H1 (cell line): ENCODE data around the gene OLFM1. TPM values are rescaled to one million over a fixed set of nuclear protein-coding genes. Genes with fewer than 3 reads are reported as not detected.

Experiments used
- CTCF ChIA-PET: fragments of 300-600 bp; sonication (Branson Sonifier 250); formaldehyde crosslinking; loops from one replicate; lab custom pipeline; 2021; ENCODE audit not compliant: partially characterized antibody; lab: Charles Lee
- POLR2A ChIA-PET: fragments of 300-600 bp; sonication (Branson Sonifier 250); formaldehyde crosslinking; loops from one replicate; lab custom pipeline; 2021; ENCODE audit warnings: inconsistent platforms; ENCODE audit not compliant: partially characterized antibody; lab: Charles Lee
- DNase-seq, 2 experiments: peaks; one replicate each; pipeline versions ENCODE4 v3.0.0 to v3.0.0-alpha.2; 2010 to 2022; ENCODE audit warnings: low spot score in 2 of 2, low read depth in 1 of 2, mixed read lengths in 1 of 2
- FAIRE-seq: peaks from 2 replicates; lab custom pipeline; 2011; peaks lifted over from hg19 to GRCh38; lab: Jason Lieb, UNC
- H2AFZ ChIP-seq: 2 replicates; pipeline ENCODE4 v1.8.1; 2012; ENCODE audit warnings: low read length, inconsistent platforms
- H2AK5ac ChIP-seq: 2 replicates; pipeline ENCODE4 v1.6.1; 2013; ENCODE audit warnings: low read depth, low read length
- H2BK120ac ChIP-seq: replicated peaks from 2 replicates; pipeline ENCODE3; 2013; ENCODE audit warnings: low read depth, low read length, inconsistent platforms
- H2BK12ac ChIP-seq: 2 replicates; pipeline ENCODE4 v1.6.1; 2013; ENCODE audit warnings: low read depth, low read length
- H2BK15ac ChIP-seq: 2 replicates; pipeline ENCODE4 v1.6.1; 2013; ENCODE audit warnings: low read length
- H2BK20ac ChIP-seq: 2 replicates; pipeline ENCODE4 v1.6.1; 2013; ENCODE audit warnings: low read length
- H2BK5ac ChIP-seq: 2 replicates; pipeline ENCODE4 v1.6.1; 2013; ENCODE audit warnings: low read depth, low read length
- H3K14ac ChIP-seq: 2 replicates; pipeline ENCODE4 v1.6.1; 2013; ENCODE audit warnings: inconsistent platforms; ENCODE audit not compliant: insufficient read length
- H3K18ac ChIP-seq: 2 replicates; pipeline ENCODE4 v1.6.1; 2013; ENCODE audit warnings: low read length; ENCODE audit errors: extremely low read depth
- H3K23ac ChIP-seq: 2 replicates; pipeline ENCODE4 v1.6.1; 2013; ENCODE audit warnings: inconsistent platforms; ENCODE audit not compliant: insufficient read length
- H3K23me2 ChIP-seq: 2 replicates; pipeline ENCODE4 v1.6.1; 2013; ENCODE audit warnings: low read depth, low read length
- H3K27ac ChIP-seq: 2 replicates; pipeline ENCODE4 v1.6.1; 2011; ENCODE audit warnings: low read depth, low read length, inconsistent platforms
- H3K27me3 ChIP-seq, 4 experiments: replicated peaks in 1 of 4; 1 replicate in 1 of 4; 2 replicates in 3 of 4; pipeline versions ENCODE4 v1.6.1 to v1.8.1; 2011 to 2013; ENCODE audit warnings: low read length in 3 of 4, mild to moderate bottlenecking in 3 of 4, inconsistent platforms in 2 of 4, mixed read lengths in 2 of 4, moderate library complexity in 1 of 4; ENCODE audit not compliant: control insufficient read depth in 3 of 4, insufficient read depth in 3 of 4; ENCODE audit errors: extremely low read depth in 1 of 4
- H3K36me3 ChIP-seq, 4 experiments: 2 replicates each; pipeline versions ENCODE4 v1.6.1 to v1.8.1; 2011 to 2013; ENCODE audit warnings: mild to moderate bottlenecking in 4 of 4, low read length in 3 of 4, moderate library complexity in 2 of 4, control low read depth in 1 of 4, inconsistent platforms in 1 of 4; ENCODE audit not compliant: insufficient read depth in 4 of 4, control insufficient read depth in 2 of 4
- H3K4ac ChIP-seq: replicated peaks from 2 replicates; pipeline ENCODE3; 2013; ENCODE audit warnings: low read length, low read depth, mixed read lengths, inconsistent platforms; ENCODE audit not compliant: insufficient read length
- H3K4me1 ChIP-seq, 4 experiments: replicated peaks in 1 of 4; 1 replicate in 1 of 4; 2 replicates in 3 of 4; pipeline versions ENCODE4 v1.6.1 to v1.8.1; 2011 to 2013; ENCODE audit warnings: low read length in 3 of 4, inconsistent platforms in 2 of 4, mixed read lengths in 1 of 4; ENCODE audit not compliant: insufficient read depth in 4 of 4, control insufficient read depth in 3 of 4
- H3K4me2 ChIP-seq, 2 experiments: 2 replicates each; pipeline versions ENCODE4 v1.6.1 to v1.8.1; 2011 to 2013; ENCODE audit warnings: low read depth in 2 of 2, low read length in 2 of 2, control low read depth in 1 of 2, inconsistent platforms in 1 of 2, mild to moderate bottlenecking in 1 of 2; ENCODE audit not compliant: insufficient read depth in 1 of 2
- H3K4me3 ChIP-seq, 4 experiments: fragments of 200-600, 300-600 bp in 1 of 4; sonication (generic), shearing (Covaris generic), sonication (Bioruptor Twin) in 1 of 4; 2 replicates each; pipeline versions ENCODE4 v1.5.1 to v1.8.1; 2011 to 2016; ENCODE audit warnings: low read length in 4 of 4, low read depth in 3 of 4, control low read depth in 2 of 4, inconsistent platforms in 2 of 4, mild to moderate bottlenecking in 2 of 4, mixed read lengths in 1 of 4, moderate library complexity in 1 of 4; ENCODE audit not compliant: insufficient read depth in 2 of 4; ENCODE audit errors: extremely low read depth in 1 of 4
- H3K56ac ChIP-seq: replicated peaks from 2 replicates; pipeline ENCODE3; 2013; ENCODE audit warnings: low read depth, mild to moderate bottlenecking, mixed read lengths, low read length, inconsistent platforms; ENCODE audit not compliant: insufficient read length
- H3K79me1 ChIP-seq: 2 replicates; pipeline ENCODE4 v1.6.1; 2013; ENCODE audit warnings: low read depth, low read length, control low read depth
- H3K79me2 ChIP-seq, 2 experiments: 2 replicates each; pipeline versions ENCODE4 v1.6.1 to v1.8.1; 2012 to 2013; ENCODE audit warnings: low read length in 2 of 2, mild to moderate bottlenecking in 2 of 2, inconsistent platforms in 1 of 2; ENCODE audit not compliant: insufficient read depth in 2 of 2, control insufficient read depth in 1 of 2
- H3K9ac ChIP-seq, 4 experiments: replicated peaks in 1 of 4; 1 replicate in 1 of 4; 2 replicates in 3 of 4; pipeline versions ENCODE4 v1.6.1 to v1.8.1; 2011 to 2013; ENCODE audit warnings: low read depth in 3 of 4, low read length in 3 of 4, control low read depth in 2 of 4, mild to moderate bottlenecking in 2 of 4, moderate library complexity in 2 of 4, inconsistent platforms in 1 of 4; ENCODE audit errors: extremely low read depth in 1 of 4
- H3K9me3 ChIP-seq, 2 experiments: 2 replicates each; pipeline versions ENCODE4 v1.6.1 to v1.8.1; 2012 to 2013; ENCODE audit warnings: mild to moderate bottlenecking in 2 of 2, moderate library complexity in 2 of 2, control low read depth in 1 of 2, inconsistent platforms in 1 of 2, low read depth in 1 of 2, low read length in 1 of 2, mixed read lengths in 1 of 2; ENCODE audit not compliant: insufficient read depth in 2 of 2
- H4K20me1 ChIP-seq, 2 experiments: replicated peaks in 1 of 2; 2 replicates each; pipeline versions ENCODE3 to v1.8.1; 2011 to 2013; ENCODE audit warnings: inconsistent platforms in 2 of 2, low read length in 2 of 2, mild to moderate bottlenecking in 1 of 2; ENCODE audit not compliant: insufficient read depth in 2 of 2, control insufficient read depth in 1 of 2
- H4K5ac ChIP-seq: 2 replicates; pipeline ENCODE4 v1.6.1; 2013; ENCODE audit warnings: low read length, low read depth, mixed read lengths, inconsistent platforms; ENCODE audit not compliant: insufficient read length
- H4K8ac ChIP-seq: 2 replicates; pipeline ENCODE4 v1.8.0; 2013; ENCODE audit warnings: mild to moderate bottlenecking, moderate library complexity, low read length, inconsistent platforms; ENCODE audit not compliant: insufficient read depth; ENCODE audit errors: extremely low read depth
- H4K91ac ChIP-seq: replicated peaks from 2 replicates; pipeline ENCODE3; 2013; ENCODE audit warnings: low read length, mixed read lengths, inconsistent platforms; ENCODE audit not compliant: insufficient read length
- EP300 ChIP-seq, 2 experiments: IDR thresholded peaks; 1 replicate in 1 of 2; 2 replicates in 1 of 2; pipeline ENCODE4 v1.6.1; 2011 to 2012; ENCODE audit warnings: low read depth in 2 of 2, low read length in 2 of 2, mild to moderate bottlenecking in 2 of 2, borderline replicate concordance in 1 of 2, inconsistent platforms in 1 of 2, moderate library complexity in 1 of 2
- HDAC2 ChIP-seq, 2 experiments: fragments of 300-600 bp in 1 of 2; sonication (generic) in 1 of 2; IDR thresholded peaks; 2 replicates each; pipeline ENCODE4 v1.6.1; 2011 to 2012; ENCODE audit warnings: low read depth in 2 of 2, low read length in 2 of 2, mild to moderate bottlenecking in 2 of 2, moderate library complexity in 2 of 2, borderline replicate concordance in 1 of 2, inconsistent platforms in 1 of 2
- NANOG ChIP-seq: IDR thresholded peaks from 2 replicates; pipeline ENCODE4 v1.6.1; 2011; ENCODE audit warnings: low read length, low read depth, mild to moderate bottlenecking, inconsistent platforms; ENCODE audit not compliant: insufficient read depth, poor library complexity, severe bottlenecking
- RXRA ChIP-seq: IDR thresholded peaks from 2 replicates; pipeline ENCODE4 v1.6.1; 2011; ENCODE audit warnings: low read depth, mild to moderate bottlenecking, low read length, moderate library complexity; ENCODE audit not compliant: insufficient read depth
- WGBS, 2 experiments: shearing (Covaris generic) in 1 of 2; methylation state at CpG; one replicate each; pipeline versions ENCODE4 v1.1.6 to v1.1.7; 2013 to 2015; ENCODE audit warnings: low lambda C conversion rate in 2 of 2, mixed read lengths in 2 of 2, inconsistent platforms in 1 of 2, low coverage in 1 of 2, missing lambda C conversion rate in 1 of 2; ENCODE audit not compliant: insufficient replicate concordance in 2 of 2, insufficient coverage in 1 of 2, insufficient read length in 1 of 2; ENCODE audit errors: extremely low coverage in 1 of 2, missing lambda C conversion rate in 1 of 2; 5-methylcytosine and 5-hydroxymethylcytosine counted together
- polyA plus RNA-seq, 7 experiments: library from polyadenylated mRNA; depleted of rRNA in 3 of 7; stranded (reverse) in 5 of 7; unstranded in 2 of 7; fragments of >200 nt in 5 of 7; fragments of 200-250 nt in 2 of 7; gene quantifications; 1 replicate in 5 of 7; 2 replicates in 1 of 7; 4 replicates in 1 of 7; pipeline versions ENCODE4 v1.2.1 to v1.2.3, GENCODE V29; 2011 to 2013; ENCODE audit warnings: missing spikeins in 2 of 7, mixed read lengths in 2 of 7
- total RNA-seq: library from RNA; stranded (reverse); fragmentation: NEBNext Ultra II Directional; extraction: Animal tissue kit (Norgen Biotek cat#: 25700); gene quantifications from 2 replicates; pipeline ENCODE4 v1.2.1, GENCODE V29; 2021
- TF ChIP-seq, protein P1 (sequence below), 3 experiments: IDR thresholded peaks; 1 replicate in 2 of 3; 2 replicates in 1 of 3; pipeline versions ENCODE4 v1.5.1 to v1.6.1; 2011; ENCODE audit warnings: low read length in 3 of 3, mild to moderate bottlenecking in 3 of 3, inconsistent platforms in 2 of 3, low read depth in 1 of 3, moderate library complexity in 1 of 3; ENCODE audit not compliant: insufficient read depth in 1 of 3; ENCODE audit errors: control extremely low read depth in 1 of 3
- TF ChIP-seq, protein P2 (sequence below): IDR thresholded peaks from 2 replicates; pipeline ENCODE4 v1.6.1; 2011; ENCODE audit warnings: low read length, improper control_type of control experiment

Gene OLFM1
- total and polyA plus RNA-seq, 2 of the 8 experiments (the other 6 are each of a cell fraction or from before 2014, with no cell fraction given), result 53.0 to 53.4 TPM

DNA sequence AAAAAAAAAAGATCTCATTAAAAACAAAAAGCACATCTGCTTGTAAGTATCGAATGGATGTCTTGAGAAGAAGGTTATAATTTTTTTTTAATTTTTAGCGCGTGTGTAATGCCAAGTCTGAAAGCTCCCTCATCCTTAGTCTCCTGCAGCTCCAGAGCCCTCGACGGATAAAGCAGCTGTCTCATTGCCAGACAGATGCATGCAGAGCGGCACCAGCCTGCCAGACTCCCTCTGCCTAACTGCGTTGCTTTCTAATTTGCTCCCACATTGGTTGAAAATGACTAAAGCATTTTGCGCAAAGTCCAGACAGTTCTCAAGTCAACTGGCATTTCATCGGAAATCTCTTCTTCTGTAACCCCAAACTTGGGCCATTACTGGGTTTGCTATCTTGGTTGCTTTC, 29.4 kb downstream of the OLFM1 start:
- Histone ChIP-seq H2AK5ac (no peak overlapping the region), H4K91ac (no peak overlapping the region), H3K27me3 (no peaks in the 10 kb centered on the region), H2BK15ac (no peak overlapping the region), H3K14ac (no peak overlapping the region), H3K56ac (no peak overlapping the region), H3K18ac (no peak overlapping the region), H2BK20ac (no peak overlapping the region), H3K23ac (no peak overlapping the region), H4K5ac (no peak overlapping the region), H4K8ac (no peak overlapping the region), H3K9me3 (peaks cover 0 to 3% of the 10 kb centered on the region in 2 experiments; a peak in 1 of 4 replicates), H2BK5ac (no peak overlapping the region), H3K27ac (no peak overlapping the region), H2AFZ (no peak overlapping the region), H3K4me1 (no peaks in the 10 kb centered on the region), H4K20me1 (peaks cover 0 to 4% of the 10 kb centered on the region in 2 experiments), H2BK12ac (no peak overlapping the region), H3K4ac (no peak overlapping the region), H3K4me2 (no peak overlapping the region), H3K23me2 (no peaks in the 10 kb centered on the region), H3K36me3 (peaks cover 0 to 18% (median 11%) of the 10 kb centered on the region in 4 experiments; a peak in 6 of 8 replicates)
- POLR2A ChIA-PET, result no interaction called here
- CTCF ChIA-PET, result interaction anchor here (1.1 kb wide), 3 partner anchors 9 to 23 kb away, joined by 3 to 4 read pairs (median 3); no protein-coding TSS in a partner anchor
- 92% methylated on average over 9 of the region's 9 CpGs; no CpG with 5 or more reads in 1 of the 2 experiments for WGBS, 2 experiments
- no peak for FAIRE-seq
- TF ChIP-seq NANOG (no peak), EP300 (IDR thresholded peaks at IDR 0.05; ENCODE audit: borderline replicate concordance in 1 of 2, low read depth in 2 of 2, low read length in 2 of 2) (no peak), HDAC2 (IDR thresholded peaks at IDR 0.05; ENCODE audit: borderline replicate concordance in 1 of 2, low read depth in 2 of 2, low read length in 2 of 2) (no peak), RXRA (no peak)
- TF ChIP-seq, protein P1, sequence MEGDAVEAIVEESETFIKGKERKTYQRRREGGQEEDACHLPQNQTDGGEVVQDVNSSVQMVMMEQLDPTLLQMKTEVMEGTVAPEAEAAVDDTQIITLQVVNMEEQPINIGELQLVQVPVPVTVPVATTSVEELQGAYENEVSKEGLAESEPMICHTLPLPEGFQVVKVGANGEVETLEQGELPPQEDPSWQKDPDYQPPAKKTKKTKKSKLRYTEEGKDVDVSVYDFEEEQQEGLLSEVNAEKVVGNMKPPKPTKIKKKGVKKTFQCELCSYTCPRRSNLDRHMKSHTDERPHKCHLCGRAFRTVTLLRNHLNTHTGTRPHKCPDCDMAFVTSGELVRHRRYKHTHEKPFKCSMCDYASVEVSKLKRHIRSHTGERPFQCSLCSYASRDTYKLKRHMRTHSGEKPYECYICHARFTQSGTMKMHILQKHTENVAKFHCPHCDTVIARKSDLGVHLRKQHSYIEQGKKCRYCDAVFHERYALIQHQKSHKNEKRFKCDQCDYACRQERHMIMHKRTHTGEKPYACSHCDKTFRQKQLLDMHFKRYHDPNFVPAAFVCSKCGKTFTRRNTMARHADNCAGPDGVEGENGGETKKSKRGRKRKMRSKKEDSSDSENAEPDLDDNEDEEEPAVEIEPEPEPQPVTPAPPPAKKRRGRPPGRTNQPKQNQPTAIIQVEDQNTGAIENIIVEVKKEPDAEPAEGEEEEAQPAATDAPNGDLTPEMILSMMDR (IDR thresholded peaks at IDR 0.05; ENCODE audit: control extremely low read depth in 1 of 3, insufficient read depth in 1 of 3, low read depth in 1 of 3, low read length in 3 of 3), result no peak
- TF ChIP-seq, protein P2, sequence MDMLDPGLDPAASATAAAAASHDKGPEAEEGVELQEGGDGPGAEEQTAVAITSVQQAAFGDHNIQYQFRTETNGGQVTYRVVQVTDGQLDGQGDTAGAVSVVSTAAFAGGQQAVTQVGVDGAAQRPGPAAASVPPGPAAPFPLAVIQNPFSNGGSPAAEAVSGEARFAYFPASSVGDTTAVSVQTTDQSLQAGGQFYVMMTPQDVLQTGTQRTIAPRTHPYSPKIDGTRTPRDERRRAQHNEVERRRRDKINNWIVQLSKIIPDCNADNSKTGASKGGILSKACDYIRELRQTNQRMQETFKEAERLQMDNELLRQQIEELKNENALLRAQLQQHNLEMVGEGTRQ, result no peak
- TF ChIP-seq, all 59 proteins: peak for 0
- Histone ChIP-seq H2BK120ac (no peak overlapping the region), H3K9ac (no peak overlapping the region), H3K79me2 (no peaks in the 10 kb centered on the region; a peak in 1 of 4 replicates), H3K79me1 (no peaks in the 10 kb centered on the region; the same call in 1 of the 2 replicates), H3K4me3 (no peak overlapping the region)
- DNase-seq, result no peak
